ENCODE results near the gene ACTL7A.

The ACTL7A gene

GRCh38 chr9:108851138-108851537, 10.9 kb upstream of the ACTL7A start:
- no peak for DNase-seq

- DNase-seq: no peak
Measured at GRCh38 chr9:108852079-108852478, 10.0 kb upstream of the ACTL7A start.

- DNase-seq: no peak
Measured at GRCh38 chr9:108854094-108854493, 8.0 kb upstream of the ACTL7A start.

- no peak for DNase-seq
Measured at GRCh38 chr9:108854641-108855528, 7.2 kb upstream of the ACTL7A start.

- DNase-seq: no peak
Measured at GRCh38 chr9:108855529-108855886, 6.6 kb upstream of the ACTL7A start.

- no peak for DNase-seq
Measured at GRCh38 chr9:108855888-108856287, 6.2 kb upstream of the ACTL7A start, which contains the start of gene ACTL7B. Gene ACTL7B (minus strand): TSS chr9:108855986. CDS start chr9:108855930, 56 bp downstream.

GRCh38 chr9:108857572-108857971, 4.5 kb upstream of the ACTL7A start:
- no peak for DNase-seq

- DNase-seq: no peak
Measured at GRCh38 chr9:108859459-108860114, 2.5 kb upstream of the ACTL7A start.

- DNase-seq: no peak
Measured at GRCh38 chr9:108860354-108860753, 1.7 kb upstream of the ACTL7A start.

GRCh38 chr9:108860764-108861163, 1.3 kb upstream of the ACTL7A start:
- no peak for DNase-seq

- no peak for DNase-seq
Measured at GRCh38 chr9:108861464-108861863, 602 bp upstream of the ACTL7A start.

GRCh38 chr9:108863891-108864290, 1.8 kb downstream of the ACTL7A start:
- DNase-seq: no peak

GRCh38 chr9:108864446-108864845, 2.4 kb downstream of the ACTL7A start:
- DNase-seq: no peak

GRCh38 chr9:108865037-108865436, 3.0 kb downstream of the ACTL7A start:
- no peak for DNase-seq

- no peak for DNase-seq
Measured at GRCh38 chr9:108866001-108866420, 3.9 kb downstream of the ACTL7A start.

- DNase-seq: no peak
Measured at GRCh38 chr9:108867116-108867515, 5.0 kb downstream of the ACTL7A start.

GRCh38 chr9:108867829-108868228, 5.8 kb downstream of the ACTL7A start:
- no peak for DNase-seq

GRCh38 chr9:108869092-108869725, 7.1 kb downstream of the ACTL7A start:
- no peak for DNase-seq

GRCh38 chr9:108874058-108874788, 12.2 kb downstream of the ACTL7A start:
- no peak for DNase-seq

- no peak for DNase-seq
Measured at GRCh38 chr9:108876425-108876824, 14.4 kb downstream of the ACTL7A start.

GRCh38 chr9:108877524-108877923, 15.5 kb downstream of the ACTL7A start:
- DNase-seq: no peak

GRCh38 chr9:108880738-108881316, 18.8 kb downstream of the ACTL7A start:
- DNase-seq: no peak
